Skeletal muscle tissue (tissue), 4 donors: ENCODE data around the gene IWS1. TPM values are rescaled to one million over a fixed set of nuclear protein-coding genes. Genes with fewer than 3 reads are reported as not detected.

Source experiments
- H3K27ac ChIP-seq: one replicate; pipeline ENCODE4 v1.7.0; 2013; ENCODE audit warnings: mild to moderate bottlenecking, low read depth, low read length, inconsistent platforms
- H3K27me3 ChIP-seq, 3 donors: one replicate each; pipeline ENCODE4 v1.7.0; 2013; ENCODE audit warnings: low read length in 3 of 3; ENCODE audit not compliant: control insufficient read depth in 3 of 3, insufficient read depth in 3 of 3
- H3K36me3 ChIP-seq, 3 donors: one replicate each; pipeline ENCODE4 v1.7.0; 2013; ENCODE audit warnings: low read length in 3 of 3; ENCODE audit not compliant: control insufficient read depth in 3 of 3, insufficient read depth in 3 of 3
- H3K4me1 ChIP-seq, 3 donors: one replicate each; pipeline ENCODE4 v1.7.0; 2013; ENCODE audit warnings: low read length in 3 of 3, mild to moderate bottlenecking in 3 of 3; ENCODE audit not compliant: control insufficient read depth in 3 of 3, insufficient read depth in 3 of 3
- H3K4me3 ChIP-seq, 3 donors: one replicate each; pipeline ENCODE4 v1.7.0; 2013; ENCODE audit warnings: low read length in 3 of 3
- H3K9ac ChIP-seq, 3 donors: one replicate each; pipeline ENCODE4 v1.7.0; 2013; ENCODE audit warnings: low read length in 3 of 3, mild to moderate bottlenecking in 3 of 3, moderate library complexity in 2 of 3, low read depth in 1 of 3
- H3K9me3 ChIP-seq, 3 donors: one replicate each; pipeline ENCODE4 v1.7.0; 2013; ENCODE audit warnings: low read length in 3 of 3; ENCODE audit not compliant: control insufficient read depth in 3 of 3
- total RNA-seq: library from RNA; depleted of rRNA; stranded (reverse); fragments of >200 nt; gene quantifications from one replicate; pipeline ENCODE4 v1.2.3, GENCODE V29; 2014
- donor health status: Osteomylitis.

IWS1 gene
- total RNA-seq, 1 donor from 2014 or later, result 24.5 TPM

DNA sequence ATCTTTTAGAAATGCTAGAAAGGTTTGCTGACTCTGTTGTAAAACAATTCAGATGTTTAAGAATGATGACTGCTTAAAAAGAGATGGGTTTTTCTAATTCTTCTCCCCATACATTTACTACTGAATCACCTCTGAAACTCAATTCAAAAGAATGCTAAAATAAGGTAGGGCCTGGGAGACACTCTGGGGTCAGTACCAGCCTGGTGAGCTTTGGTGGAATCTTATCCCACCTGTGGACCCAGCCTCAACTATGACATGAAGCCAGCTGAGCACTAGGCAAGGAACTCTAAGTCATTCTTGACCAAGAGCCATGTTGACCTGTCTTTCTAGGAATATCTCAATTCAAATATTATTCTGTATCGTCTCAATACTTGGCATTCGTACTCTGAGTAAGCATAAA is 44.3 kb downstream of the IWS1 start:
- no peak overlapping the region for H3K9ac ChIP-seq
- H3K4me3 ChIP-seq, result no peak overlapping the region
- no peaks in the 10 kb centered on the region for H3K9me3 ChIP-seq
- H3K27me3 ChIP-seq, result no peaks in the 10 kb centered on the region
- no peaks in the 10 kb centered on the region for H3K4me1 ChIP-seq
- peaks cover 31 to 52% (median 50%) of the 10 kb centered on the region in 3 donors for H3K36me3 ChIP-seq
- no peak overlapping the region for H3K27ac ChIP-seq

DNA sequence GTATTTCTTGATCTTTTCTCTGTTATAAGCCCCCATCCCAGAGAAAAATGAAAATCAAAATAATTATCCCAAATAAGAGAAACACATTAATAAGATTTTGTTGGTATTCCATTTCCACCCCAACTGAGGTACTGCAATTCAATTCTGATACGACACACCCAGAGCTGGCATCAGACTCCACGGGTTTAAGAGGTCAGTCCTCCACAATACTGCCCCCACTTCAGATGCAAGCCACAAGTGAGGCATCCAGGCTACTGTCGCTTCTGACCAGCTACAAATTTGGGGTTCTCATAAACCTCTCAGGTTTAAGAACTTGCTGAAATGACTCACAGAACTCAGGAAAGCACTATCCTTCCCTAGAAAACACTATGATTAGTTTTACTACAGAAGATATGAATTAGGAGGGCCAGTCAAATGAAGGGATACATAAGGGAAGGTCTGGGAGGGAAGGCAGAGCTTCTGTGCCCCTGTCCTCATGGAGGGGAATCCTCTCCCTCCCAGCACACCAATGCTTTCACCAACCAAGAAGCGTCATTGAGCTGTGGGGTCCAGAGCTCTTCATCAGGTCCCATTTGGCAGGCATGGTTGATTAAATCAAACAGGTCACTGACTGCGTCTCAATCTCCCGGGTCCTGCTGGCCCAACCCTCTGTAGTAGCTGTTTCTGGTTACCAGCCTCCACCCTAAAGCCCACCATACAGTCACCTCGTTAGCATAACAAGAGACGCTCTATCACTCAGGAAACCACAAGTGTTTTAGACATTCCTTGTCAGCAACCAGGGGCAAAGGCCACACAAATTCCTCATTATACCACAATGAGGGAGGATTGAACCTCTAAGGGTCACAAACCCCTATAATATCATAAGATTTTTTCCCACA is 46.2 kb downstream of the IWS1 start:
- no peaks in the 10 kb centered on the region for H3K4me1 ChIP-seq
- no peak overlapping the region for H3K9ac ChIP-seq
- H3K9me3 ChIP-seq, result no peaks in the 10 kb centered on the region
- H3K27me3 ChIP-seq, result no peaks in the 10 kb centered on the region
- peaks cover 19 to 34% (median 31%) of the 10 kb centered on the region in 3 donors for H3K36me3 ChIP-seq
- H3K27ac ChIP-seq, result no peak overlapping the region
- H3K4me3 ChIP-seq, result no peak overlapping the region

DNA sequence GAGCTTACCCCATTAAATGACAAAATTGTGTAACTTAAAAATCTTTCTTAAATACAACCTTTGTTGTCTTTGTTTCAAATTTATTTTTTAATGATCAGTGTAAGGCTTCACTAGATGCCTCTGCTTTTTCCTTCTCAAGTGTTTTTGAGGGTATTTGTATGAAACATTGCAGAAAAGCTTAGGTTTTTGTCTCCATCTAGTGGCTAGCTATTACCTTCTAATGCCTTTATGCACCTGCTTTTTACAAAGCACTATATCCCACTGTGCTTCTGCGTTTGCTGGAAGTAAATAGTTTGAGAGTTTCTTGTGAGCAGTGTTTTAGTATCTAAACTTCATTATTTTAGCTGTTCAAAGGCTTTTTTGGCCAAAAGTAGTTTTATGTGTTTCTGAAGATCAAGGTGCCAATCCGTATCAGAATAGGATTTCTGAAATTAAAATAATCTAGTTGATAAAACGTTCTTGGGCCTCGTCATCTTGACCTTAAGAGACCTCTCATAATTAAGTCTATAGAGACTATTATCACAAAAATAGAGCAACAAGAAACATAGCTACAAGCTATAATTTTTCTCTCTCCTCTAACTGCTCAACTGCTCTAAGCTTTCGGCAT is 47.0 kb downstream of the IWS1 start:
- Histone ChIP-seq H3K36me3 (peaks cover 15 to 28% (median 26%) of the 10 kb centered on the region in 3 donors), H3K27ac (no peak overlapping the region), H3K4me3 (no peak overlapping the region), H3K9me3 (no peaks in the 10 kb centered on the region), H3K9ac (no peak overlapping the region), H3K27me3 (no peaks in the 10 kb centered on the region), H3K4me1 (no peaks in the 10 kb centered on the region)

DNA sequence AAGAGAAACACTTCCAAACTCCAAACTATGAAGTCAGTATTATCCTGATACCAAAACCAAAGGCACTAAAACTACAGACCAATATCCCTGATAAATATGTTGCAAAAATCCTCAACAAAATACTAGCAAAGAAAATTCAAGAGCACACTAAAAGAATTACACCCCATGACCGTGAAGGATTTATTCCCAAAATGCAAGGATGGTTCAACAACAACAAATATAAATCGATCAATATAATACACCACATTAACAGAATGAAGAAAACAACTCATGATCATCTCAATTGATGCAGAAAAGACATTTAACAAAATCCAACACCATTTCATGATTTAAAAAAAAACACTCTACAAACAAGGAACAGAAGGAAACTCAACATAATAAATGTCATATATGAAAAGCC is 50.5 kb downstream of the IWS1 start:
- Histone ChIP-seq H3K36me3 (peaks cover 1 to 9% (median 4%) of the 10 kb centered on the region in 3 donors), H3K9ac (no peak overlapping the region), H3K27me3 (no peaks in the 10 kb centered on the region)

DNA sequence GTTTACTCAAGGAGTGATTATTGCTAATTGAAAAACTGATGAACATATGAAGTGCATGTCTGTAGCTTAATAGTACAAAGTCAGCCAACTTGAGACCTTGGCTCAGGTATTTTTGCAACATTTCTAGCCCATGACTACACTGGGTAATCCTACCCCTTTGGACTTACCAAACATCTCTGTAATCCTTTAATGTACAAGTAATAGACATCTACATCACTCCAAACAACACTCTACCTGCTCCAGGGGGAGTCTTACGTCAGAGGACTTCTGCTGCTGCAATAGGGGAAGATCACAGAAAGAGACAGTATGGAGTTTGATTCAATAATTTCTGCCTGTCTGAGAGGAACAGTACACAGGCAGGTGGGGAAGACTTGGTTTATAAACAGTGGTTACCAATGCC is 54.0 kb downstream of the IWS1 start:
- H3K4me3 ChIP-seq, result no peak overlapping the region

More for the DNA sequence above, 50.5 kb downstream of the IWS1 start:
- no peak overlapping the region for H3K27ac ChIP-seq
- H3K4me3 ChIP-seq, result no peak overlapping the region
- H3K4me1 ChIP-seq, result no peaks in the 10 kb centered on the region
- no peaks in the 10 kb centered on the region for H3K9me3 ChIP-seq

DNA sequence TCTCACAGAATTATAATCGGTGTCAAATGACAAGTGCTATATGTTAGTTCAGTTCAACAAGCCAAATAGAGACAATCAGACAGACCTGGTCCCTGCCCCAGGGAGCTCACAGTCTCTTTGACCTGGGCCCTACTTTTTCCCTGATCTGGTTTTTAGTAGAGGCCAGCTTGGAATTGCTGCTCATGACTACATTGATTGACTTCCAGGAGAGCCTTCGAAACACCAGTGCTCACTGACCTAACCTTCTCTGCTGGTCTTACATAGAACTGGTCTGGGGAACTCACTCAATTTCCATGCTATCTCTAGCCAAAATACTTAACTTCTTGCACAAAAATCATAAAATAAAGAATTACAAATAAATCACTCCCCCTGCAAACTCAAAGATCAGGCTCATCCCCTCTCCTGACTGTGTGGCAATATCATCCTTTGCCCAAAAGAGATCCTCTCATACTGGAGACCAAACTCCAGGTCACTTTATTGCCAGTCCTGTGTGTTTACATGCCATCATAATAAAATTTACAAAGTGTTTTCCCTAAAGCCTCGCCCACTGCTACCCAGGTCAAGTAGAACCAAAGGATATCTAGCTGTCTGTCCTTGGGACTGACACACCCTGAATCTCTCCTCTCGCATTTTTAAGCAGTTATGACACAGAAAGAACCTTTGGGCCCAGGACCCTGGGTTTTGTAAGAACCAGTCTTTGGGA is 54.9 kb downstream of the IWS1 start:
- no peaks in the 10 kb centered on the region for H3K27me3 ChIP-seq
- peaks cover 0 to 10% (median 9%) of the 10 kb centered on the region in 3 donors for H3K36me3 ChIP-seq
- H3K9me3 ChIP-seq, result no peaks in the 10 kb centered on the region
- H3K4me3 ChIP-seq, result no peak overlapping the region
- H3K27ac ChIP-seq, result no peak overlapping the region
- H3K9ac ChIP-seq, result no peak overlapping the region
- no peaks in the 10 kb centered on the region for H3K4me1 ChIP-seq

More for the DNA sequence above, 54.0 kb downstream of the IWS1 start:
- Histone ChIP-seq H3K36me3 (peaks cover 0 to 7% (median 6%) of the 10 kb centered on the region in 3 donors), H3K27me3 (no peaks in the 10 kb centered on the region), H3K9ac (no peak overlapping the region), H3K27ac (no peak overlapping the region), H3K9me3 (no peaks in the 10 kb centered on the region), H3K4me1 (no peaks in the 10 kb centered on the region)

DNA sequence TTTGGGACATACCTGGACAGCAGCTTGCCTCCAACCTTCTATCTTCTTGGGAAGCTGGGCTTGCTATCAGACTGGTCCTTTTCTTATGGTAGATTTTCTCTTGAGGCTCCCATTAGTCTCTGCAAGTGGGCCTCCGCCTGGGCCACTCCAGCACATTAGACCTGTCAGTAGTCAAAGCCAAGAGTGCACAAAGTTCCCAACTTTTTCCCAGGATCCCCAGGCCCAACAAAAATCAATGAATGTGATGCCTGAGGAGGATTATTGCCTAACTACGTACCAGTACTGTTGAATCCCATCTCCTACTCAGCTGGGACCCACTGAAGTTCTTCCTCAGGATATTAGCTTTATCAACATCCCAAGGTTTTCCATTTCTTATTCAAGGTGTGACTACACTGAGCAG is 56.3 kb downstream of the IWS1 start:
- H3K36me3 ChIP-seq, result peaks cover 0 to 14% (median 13%) of the 10 kb centered on the region in 3 donors
- no peaks in the 10 kb centered on the region for H3K9me3 ChIP-seq
- no peak overlapping the region for H3K9ac ChIP-seq
- no peak overlapping the region for H3K27ac ChIP-seq
- no peaks in the 10 kb centered on the region for H3K27me3 ChIP-seq
- no peak overlapping the region for H3K4me3 ChIP-seq
- H3K4me1 ChIP-seq, result no peaks in the 10 kb centered on the region

DNA sequence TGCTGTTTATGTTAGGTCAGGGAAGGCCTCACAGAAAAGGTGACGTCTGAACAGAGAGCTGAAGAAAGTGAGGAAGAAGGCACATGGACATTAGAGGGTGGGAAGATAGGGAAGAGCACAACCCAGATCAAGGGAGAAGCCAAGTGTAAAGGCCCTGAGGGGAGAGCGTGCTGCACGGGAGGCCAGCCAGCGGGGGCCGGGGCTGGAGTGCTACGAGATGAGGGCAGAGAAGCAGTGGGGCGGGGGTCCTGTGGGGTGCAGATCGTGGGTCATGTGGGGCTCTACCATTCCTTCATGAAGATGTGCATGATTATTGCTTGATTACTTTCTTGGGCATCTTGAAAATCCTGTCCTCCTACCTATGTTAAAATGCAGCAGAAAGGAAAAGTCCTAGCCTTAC is 57.2 kb downstream of the IWS1 start:
- H3K4me1 ChIP-seq, result no peaks in the 10 kb centered on the region
- no peak overlapping the region for H3K4me3 ChIP-seq
- no peak overlapping the region for H3K27ac ChIP-seq
- no peaks in the 10 kb centered on the region for H3K27me3 ChIP-seq
- peaks cover 0 to 14% (median 13%) of the 10 kb centered on the region in 3 donors for H3K36me3 ChIP-seq
- no peak overlapping the region for H3K9ac ChIP-seq
- H3K9me3 ChIP-seq, result no peaks in the 10 kb centered on the region

DNA sequence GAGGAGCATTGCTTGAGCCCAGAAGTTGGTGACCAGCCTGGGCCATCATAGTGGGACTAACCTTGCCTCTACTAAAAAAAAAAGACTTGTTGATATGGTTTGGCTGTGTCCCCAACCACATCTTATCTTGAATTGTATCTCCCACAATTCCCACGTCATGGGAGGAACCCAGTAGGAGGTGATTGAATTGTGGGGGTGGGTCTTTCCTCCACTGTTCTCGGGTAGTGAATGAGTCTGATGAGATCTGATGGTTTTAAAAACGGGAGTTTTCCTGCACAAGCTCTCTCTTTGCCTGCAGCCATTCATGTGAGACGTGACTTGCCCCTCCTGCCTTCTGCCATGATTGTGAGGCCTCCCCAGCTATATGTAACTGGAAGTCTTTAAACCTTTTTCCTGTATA is 61.0 kb downstream of the IWS1 start:
- H3K27ac ChIP-seq, result no peak overlapping the region
- peaks cover 0 to 19% (median 13%) of the 10 kb centered on the region in 3 donors for H3K36me3 ChIP-seq
- no peak overlapping the region for H3K9ac ChIP-seq
- no peaks in the 10 kb centered on the region for H3K4me1 ChIP-seq
- no peaks in the 10 kb centered on the region for H3K27me3 ChIP-seq
- H3K9me3 ChIP-seq, result no peaks in the 10 kb centered on the region
- H3K4me3 ChIP-seq, result no peak overlapping the region
